ENCODE results near the gene GIMAP8.
A peak's percentile ranks its signal among the peaks of the same experiment; 100 is the strongest.

The GIMAP8 gene

DNA sequence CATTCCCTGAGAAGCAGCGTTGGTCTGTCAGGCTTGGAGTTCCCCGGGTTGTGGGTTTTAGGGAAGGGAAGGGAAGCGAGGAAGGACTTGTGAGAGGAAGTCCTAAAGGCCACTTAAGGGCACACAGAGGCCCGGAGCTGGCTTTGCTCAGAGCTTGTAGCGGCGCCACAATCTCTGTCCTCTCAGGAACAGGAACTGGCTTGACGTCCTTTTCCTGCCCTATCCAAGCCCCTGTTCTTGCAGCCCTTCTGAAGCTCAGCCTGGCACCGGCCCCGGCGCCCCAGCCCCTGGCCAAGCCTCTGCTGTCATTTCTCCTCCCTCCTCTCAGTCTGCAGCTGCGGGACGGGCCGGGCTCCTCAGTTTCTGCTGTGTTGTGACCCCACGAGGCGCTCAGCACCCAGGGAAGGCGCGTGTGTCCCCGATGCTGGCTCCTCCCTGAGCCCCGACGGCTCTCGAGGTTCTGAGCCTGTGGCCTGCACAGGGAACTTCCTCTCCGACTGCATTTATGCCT is at the start of gene GIMAP8:
Gene GIMAP8 (plus strand): TSS at position 140 of the 511 bp plus-strand sequence. CDS start 16,069 bp downstream, outside the sequence.
- DNase-seq (ENCODE audit: low read depth), result peak; percentile 18

DNA sequence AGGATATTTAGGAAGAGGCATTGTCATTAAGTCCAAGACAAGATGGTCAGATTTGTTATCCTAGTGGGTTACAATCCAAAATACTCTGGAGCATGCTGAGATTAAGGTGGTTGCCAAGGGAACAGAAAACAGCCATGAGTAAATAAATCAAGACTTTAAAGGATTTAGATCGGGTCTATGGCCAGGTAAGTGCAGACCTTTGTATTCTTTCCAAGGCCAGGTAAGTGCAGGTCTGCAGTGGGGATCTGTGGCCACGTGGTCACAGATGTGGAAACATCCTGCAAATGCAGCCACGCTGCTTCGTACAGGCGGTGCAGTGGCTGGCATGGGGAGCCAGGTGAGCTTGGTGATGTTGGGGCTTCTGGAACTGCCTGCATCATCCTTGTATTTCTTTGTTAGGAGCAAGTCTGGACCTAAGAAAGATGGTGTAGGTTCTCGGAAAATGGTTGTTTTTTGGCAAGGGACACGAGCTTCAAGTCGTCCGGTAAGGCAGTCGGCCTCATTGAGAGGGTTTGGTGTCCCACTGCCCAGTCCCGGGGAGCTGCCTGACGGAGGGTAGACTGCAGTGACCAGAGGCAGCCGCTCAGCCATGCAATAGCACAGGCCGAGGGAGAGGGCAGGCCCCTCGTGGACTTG is 49.5 kb upstream of the GIMAP8 start:
- DNase-seq (ENCODE audit: low read depth), result no peak

DNA sequence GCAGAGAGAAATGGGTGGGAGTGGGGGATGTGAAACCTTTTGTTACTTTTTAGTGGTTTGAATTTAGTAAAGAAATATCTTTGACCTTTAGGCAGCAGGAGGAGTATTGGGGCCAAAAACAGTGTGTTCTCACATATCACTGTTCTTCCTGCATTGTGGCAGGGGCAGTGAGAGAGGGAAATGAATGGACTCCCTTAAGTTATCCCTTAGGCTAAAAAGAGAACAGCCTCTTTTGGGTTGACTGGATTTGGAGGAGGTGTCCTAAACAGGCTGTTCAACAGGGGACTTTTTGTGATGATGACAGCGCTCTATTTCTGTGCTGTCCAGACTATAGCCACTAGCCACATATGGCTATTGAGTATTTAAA is 49.0 kb upstream of the GIMAP8 start:
- DNase-seq (ENCODE audit: low read depth), result no peak

DNA sequence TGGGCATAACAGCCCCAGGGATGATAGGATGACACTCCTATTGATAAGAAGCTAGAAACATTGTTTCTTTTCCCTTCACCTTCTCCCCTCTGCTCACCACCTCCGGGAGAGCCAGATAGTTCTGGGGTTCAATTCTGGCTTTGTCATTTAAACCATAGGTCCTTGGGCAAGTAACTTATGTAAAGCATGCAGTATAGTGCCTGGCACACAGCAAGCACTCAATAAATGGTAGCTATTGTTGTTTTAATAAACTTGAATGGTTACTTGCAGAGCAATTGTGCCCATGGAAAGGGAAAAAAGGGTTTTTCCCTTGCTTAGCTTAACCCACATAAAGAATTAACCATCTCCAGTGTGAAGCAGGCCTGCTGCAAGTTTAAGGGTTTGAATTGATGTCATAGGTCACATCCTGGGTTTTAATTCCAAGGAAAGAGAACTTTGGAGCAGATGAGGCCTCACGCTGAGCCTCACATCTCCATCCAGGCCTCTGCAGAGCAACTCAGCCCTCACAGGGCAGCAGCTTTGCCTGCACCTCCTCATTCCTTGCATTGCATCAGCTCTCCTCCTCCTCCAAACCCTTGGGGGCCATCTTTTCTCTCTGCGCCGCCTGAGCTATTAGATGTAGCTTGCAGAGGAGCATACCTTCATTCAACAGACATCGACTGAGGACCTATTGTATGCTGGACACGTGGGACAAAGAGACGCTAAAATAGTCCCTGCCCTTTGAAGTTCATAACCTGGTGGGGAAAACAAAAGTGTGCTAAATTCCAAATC is 48.4 kb upstream of the GIMAP8 start:
- DNase-seq (ENCODE audit: low read depth), result no peak

DNA sequence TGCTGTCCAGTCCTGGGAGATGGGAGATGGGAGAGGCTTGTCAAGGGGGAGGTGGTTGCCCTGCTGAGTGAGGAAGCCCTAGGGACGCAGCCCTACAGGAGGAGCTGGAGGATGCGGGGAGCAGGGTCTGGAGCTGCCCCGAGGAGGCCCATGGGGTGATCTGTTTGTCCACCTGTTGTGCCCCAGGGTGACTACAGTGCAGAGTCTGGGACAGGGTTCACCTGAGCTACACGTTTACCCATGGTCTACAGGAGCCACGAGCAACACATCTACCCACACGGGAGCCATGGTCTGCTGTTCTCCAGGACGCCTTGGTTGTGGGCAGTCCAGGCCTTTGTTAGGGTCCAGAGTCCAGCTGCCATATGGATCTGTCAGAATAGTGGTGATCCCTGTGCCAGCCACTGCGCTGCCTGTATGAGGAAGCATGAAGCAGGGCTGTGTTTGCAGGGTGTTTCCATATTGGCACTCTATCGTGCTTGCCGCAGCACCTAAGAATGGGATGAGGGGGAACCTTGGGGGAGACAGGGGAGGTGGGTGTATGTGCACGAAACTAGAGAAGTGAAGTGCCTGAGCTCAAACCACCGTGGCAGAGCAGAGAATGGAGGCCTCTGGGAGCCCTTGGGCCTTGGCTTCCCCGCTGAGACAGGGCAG is 47.6 kb upstream of the GIMAP8 start:
- no peak for DNase-seq (ENCODE audit: low read depth)

DNA sequence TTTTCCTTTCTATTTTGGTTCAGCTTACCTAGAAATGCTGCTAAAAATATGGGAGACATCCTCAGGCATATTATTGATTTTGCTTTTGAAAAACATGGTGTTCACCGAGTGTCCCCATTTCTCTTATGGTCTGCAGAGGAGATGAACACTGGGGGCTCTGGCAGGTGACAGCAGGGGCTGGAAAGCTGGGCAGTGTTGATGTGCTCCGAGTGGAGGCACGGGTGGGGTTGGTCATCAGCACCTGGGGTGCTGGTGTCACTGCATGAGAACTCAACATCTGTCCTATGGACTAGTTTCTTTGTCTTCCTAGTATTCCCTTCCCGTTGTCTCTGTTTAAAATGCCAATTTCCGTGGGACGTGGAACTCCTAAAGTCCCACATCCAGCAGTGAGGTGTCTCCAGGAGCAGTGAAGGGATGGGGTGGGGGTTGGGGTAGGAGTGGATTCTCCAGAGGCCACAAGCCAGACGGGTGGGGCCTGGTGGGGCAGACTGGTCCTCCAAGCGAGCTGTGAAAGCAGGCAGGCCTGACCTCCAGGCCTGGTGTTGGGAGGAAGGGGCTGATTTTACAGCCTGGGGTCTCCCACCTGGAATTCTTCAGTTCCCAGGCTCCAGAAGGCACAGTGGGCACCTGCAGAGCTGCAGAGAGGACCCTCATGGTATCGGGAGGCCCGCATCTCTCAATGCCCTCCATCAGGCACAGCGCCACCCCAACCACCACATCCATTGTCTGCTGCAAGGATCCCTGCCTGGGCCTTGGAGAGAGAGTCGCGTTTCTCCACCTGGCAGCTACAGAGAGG is 46.9 kb upstream of the GIMAP8 start:
- no peak for DNase-seq (ENCODE audit: low read depth)

DNA sequence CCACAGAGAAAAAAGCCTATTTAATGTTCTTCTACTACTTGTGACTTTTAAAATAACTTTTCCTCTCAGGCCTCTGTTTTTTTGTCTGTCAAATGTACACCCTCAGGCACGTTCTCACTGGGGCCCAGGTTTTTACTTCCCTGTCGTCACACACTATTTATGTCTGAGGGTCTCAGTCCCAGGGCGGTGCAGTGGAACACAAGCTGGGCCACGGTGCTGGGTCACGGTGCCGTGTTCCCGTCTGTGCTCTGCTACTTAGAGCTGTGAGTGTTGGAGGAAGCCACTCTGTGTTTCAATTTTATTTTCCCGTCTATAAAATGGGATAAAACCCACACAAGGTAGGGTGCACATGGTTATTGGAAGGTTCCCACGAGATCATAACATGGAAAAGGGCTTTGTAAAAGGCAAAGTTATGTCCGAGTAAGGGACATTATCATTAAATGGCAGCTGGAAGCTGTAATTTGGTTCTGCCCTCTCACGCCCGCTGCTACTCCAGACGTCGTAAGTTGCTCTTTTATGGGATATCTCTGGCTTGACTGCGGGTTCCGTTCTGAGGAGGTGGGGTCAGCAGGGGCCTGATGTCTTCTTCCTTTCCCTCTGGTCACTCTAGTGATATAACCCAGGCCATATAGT is 46.1 kb upstream of the GIMAP8 start:
- DNase-seq (ENCODE audit: low read depth), result no peak

DNA sequence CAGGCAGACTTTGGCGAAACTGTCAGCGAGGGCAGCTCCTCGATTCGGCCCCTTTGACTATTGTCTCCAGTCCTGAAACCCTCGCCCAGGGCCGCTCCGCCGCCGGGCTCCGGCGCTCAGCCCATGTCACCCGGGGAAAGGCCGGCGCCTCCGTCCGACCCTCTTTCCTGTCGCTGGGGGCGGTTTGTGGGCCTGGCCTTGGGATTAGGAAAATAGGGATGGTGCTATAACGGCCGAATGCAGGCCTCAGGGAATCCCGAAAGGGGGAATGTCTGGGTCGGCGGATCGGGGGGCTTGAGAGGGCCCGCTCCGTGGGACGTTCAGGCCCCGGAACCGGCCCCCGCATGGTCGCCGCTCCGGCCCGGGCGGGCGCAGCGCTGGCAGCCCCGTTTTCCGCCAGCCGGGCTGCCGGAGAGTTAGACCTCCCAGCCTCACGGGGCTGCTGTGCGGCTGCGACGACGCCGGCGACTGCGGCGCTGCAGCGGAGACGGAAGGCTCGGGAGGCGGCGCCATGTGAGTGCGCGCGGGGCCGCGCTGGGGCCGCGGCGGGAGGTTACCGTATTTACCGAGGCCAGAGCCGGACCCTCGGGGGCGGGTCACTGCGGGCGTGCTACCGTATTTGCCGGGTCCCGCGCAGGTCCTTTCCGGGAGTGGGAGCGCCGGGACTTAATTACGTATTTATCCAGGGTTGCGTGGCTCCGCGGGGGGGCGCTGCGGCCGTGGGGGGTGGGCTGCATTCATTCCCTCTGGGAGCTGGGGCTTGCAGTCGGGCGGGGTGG is 45.4 kb upstream of the GIMAP8 start:
- no peak for DNase-seq (ENCODE audit: low read depth)

DNA sequence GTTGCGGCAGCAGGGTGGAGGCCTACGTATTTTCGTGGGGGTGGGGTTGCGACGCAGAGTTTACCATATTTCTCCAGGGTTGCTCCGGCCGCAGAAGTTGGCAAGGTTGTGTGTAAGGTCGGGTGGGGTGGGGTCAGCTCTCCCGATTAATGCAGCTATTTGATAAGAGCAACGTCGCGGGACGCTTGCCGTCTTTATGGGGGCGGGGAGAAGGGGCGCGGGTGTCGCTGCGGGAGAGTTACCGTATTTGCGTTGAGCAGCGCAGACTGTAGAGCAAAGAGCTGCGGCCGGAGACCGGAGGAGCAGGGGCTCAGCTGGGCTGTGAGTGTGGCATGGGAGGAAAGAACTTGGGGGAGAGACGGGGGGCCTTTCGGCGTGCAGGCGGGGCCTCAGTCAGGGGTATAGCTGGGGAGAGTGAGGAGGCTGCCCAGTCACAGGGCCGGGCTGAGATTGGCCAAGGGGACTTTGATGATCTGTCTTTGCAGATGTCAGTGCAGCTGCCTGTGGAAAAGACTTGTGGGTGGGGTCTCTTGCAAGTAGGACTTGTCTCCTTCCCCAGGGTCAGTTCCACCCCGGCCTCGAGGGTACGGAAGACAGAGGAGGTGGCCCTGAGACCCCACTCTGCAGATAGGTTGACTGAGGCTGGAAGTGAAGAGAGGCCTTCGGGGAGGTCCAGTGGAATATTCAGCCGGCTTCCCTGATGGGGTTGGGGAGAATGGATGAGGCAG is 44.7 kb upstream of the GIMAP8 start:
- peak; percentile 77 for DNase-seq (ENCODE audit: low read depth)

DNA sequence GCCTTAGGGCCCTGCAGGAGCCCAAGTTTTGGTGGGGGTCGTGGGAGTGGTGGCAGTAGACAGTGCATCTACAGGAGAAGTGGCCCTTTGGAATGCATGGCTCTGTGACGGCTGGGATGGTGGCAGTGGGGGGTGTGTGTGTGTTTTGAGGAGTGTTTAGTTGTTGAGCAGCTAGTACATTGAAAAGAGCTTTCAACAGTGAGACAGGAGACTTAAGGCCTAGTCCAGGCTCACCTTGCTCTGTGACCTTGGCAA is 44.2 kb upstream of the GIMAP8 start:
- no peak for DNase-seq (ENCODE audit: low read depth)

DNA sequence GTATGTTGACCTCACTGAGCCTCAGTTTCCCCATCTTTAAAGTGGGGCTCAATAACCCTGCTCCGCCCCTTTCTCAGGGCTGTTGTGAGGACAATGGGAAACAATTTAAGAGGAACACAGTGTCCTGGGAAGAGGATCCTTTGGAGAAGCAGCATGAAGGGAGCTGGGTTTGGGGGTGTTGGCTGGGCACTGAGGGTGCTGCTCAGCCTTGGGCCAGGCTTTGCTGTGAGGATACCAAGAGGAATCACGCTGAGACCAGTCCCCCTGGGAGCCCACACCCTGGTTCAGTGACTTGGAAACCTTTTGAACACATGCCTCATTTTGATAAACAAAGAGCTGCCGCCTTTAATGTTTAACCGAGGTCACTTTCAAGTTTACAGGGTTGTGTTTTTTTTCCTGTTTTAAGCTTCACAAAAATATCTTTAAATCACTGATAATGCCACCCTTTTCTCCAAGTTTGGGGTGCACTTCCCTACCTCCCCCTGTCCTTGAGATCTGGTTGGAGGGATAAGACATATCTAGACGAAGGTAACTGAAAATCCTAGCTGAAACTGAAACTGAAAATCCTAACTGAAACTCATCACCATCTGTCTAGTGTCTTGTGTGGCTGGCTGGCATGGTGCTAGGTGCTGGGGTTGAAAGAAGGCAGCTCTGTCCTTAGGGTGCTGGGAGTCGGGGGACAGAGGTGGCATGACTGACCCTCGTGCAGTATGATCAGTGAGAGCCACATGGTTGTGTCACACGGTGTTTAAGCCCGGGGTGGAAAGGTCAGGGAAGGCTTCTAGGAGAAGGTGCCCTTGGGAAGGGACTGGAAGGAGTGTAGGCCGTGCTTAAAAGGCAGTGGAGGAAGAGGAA is 43.6 kb upstream of the GIMAP8 start:
- DNase-seq (ENCODE audit: low read depth), result no peak

DNA sequence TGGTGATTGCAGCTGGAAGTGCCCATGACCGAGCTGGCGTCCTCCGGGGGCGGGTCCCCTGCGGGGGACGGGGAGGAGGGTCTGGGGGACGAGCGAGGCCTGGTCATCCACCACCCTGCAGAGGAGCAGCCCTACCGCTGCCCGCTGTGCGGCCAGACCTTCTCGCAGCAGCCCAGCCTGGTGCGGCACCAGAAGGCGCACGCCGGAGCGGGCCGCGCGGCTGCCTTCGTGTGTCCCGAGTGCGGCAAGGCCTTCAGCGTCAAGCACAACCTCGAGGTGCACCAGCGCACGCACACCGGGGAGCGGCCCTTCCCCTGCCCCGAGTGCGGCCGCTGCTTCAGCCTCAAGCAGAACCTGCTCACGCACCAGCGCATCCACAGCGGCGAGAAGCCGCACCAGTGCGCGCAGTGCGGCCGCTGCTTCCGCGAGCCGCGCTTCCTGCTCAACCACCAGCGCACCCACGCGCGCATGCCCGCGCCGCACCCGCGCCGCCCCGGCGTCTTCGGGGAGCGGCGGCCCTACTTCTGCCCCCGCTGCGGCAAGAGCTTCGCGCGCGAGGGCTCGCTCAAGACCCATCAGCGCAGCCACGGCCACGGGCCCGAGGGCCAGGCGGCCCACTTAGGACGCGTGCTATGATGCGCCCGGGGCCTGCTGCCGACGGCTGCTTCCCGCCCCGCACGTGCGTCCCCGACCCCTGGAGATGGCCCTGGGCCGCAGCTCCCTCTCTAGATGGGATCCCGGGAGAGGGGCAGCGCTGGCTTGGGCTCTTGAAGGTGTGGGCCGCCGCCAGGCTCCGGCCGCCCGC is 42.6 kb upstream of the GIMAP8 start:
- DNase-seq (ENCODE audit: low read depth), result no peak

DNA sequence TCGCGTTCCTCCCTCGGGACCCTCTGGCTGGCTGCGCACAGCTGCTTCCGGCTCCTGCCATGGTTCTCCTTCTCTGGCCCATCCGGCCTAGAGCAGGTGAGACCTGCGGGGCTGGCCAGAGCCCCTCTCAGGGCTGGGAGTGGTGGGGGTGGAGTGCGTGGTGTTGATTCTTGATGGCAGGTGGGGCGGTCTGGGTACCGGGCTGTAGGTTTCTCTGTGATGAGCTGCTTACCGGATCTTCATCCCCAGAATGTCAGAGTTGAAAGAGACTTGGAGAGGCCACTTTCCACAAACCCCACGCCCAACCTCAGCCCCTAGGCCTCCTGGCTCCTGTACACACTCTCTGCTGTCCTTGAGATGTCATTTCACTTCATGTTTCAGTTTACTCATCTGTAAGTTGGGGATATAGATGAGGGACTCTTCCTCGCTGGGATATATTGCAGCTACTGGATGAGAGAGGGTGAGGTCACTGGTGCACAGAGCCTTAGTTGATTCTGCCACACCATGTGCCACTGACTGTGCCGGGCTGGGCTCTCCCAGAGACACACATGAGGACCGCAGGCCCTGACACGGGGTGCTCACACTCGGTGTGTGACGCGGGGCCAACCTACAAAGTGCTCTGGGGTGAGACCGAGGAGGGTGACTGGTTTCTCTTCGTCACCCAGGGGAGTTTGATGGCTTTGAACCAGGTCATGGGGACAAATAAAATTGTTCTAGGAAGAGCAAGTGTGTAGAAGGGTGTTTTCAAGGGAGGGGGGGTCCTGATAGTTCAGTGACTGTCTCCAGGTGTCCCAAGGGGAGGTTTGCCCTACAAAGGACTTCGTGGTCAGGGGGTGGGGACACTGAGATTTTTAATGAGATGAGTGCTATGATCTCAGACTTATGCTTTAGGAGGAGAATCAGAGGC is 41.8 kb upstream of the GIMAP8 start:
- DNase-seq (ENCODE audit: low read depth), result no peak

DNA sequence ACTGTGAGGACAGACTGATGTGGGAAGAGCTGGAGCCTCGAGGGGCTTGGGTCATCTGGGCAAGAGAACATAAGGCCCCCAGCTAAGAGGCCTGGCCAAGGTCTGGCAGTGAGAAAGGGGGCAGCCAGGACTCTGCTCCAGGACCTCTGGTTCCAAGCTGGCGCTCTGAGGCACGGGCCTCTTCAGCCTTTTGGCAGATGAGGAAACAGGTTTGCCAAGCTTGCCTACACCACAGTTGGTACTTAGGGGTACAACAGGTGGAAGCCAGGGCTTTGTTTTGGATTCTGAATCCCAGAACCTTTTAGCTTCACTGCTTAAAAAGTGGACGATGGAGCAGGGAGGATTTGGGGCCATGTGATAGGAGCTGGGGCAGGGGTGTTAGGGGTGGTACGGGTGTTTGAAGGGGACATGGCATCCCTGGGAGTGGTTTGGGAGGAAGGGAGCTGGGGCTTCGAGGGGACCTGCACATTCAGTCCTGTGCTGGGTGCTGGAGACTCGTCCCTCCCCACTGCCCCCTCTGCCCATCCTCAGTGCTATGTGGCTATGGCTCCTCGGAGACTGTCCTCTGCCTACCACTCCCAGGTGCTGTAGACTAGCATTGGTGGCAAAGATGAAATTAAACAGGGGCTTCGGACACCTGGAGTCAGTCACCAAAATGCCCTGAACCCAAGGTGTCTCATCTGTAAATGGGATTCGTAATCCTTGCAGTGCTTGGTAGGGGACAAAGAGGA is 41.0 kb upstream of the GIMAP8 start:
- DNase-seq (ENCODE audit: low read depth), result no peak

DNA sequence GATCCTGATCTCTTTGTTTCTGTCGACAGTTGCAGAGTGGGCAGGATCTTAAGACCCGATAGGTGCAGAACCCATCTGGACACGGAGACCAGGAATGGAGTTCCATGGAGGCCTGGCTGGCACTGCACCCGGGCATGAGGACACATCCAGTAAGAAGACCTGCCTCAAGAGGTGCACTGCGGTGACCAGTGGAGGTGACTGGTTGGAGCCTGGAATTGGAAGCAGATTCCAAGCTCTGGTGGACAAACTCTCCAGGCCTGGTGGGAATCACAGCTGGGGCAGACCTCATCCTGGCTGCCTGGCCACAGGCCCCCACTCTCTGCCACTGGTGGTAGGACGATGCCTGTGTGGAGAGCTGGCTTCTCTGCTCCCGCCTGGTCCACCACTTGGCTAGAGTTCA is 40.3 kb upstream of the GIMAP8 start:
- DNase-seq (ENCODE audit: low read depth), result no peak

DNA sequence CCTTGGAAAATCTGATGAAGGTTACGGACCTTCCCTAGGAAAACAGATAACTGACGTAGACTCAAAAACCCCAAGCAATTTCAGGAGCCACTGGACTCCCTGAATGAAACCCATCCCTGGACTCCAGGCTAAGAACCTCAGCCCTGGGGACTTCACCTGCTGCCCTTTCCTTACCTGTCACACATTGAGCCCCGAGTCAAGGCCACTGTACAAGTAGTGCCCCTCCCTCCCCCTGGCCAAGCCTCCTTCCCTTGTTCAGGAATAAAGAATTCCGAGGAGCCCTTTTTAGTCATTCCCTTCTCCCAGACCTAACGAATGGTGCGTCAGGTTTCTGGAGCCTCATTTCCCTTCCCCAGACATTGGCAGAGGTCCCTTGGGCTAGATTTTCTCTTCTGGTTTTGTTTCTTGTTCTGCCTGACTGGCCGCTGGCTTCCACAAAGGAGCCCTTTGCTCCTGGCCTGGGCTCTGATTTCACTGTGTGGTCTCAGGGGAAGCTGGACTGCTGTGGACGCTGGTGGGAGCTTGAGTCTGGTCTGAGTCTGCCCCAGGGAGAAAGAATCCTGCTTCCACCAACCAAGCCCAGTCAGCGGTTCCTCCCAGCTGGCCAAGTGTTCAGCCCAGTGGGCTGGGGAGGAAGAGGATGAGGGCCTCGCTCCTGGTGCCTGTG is 39.6 kb upstream of the GIMAP8 start:
- no peak for DNase-seq (ENCODE audit: low read depth)
